GM21423 (cell line): ENCODE data around the gene SH3RF2.

Experiments
- ATAC-seq: cut with Tn5 transposase; IDR thresholded peaks from one replicate; pipeline ENCODE4 v1.9.1; 2021; ENCODE audit warnings: mild to moderate bottlenecking, moderate library complexity; ENCODE audit not compliant: unreplicated experiment

SH3RF2 gene

GRCh38 chr5:146040527-146040926, 104.1 kb downstream of the SH3RF2 start:
- no peak for ATAC-seq

GRCh38 chr5:146041180-146041789, 104.9 kb downstream of the SH3RF2 start:
- peak; percentile 65 for ATAC-seq

- ATAC-seq: no peak
These were observed 106.4 kb downstream of the SH3RF2 start for GRCh38 chr5:146042628-146043279.

- ATAC-seq: no peak
These were observed 107.3 kb downstream of the SH3RF2 start for GRCh38 chr5:146043722-146044121.

- no peak for ATAC-seq
These were observed 111.0 kb downstream of the SH3RF2 start for GRCh38 chr5:146047396-146047795.

GRCh38 chr5:146048994-146049703, 112.8 kb downstream of the SH3RF2 start:
- no peak for ATAC-seq

- ATAC-seq: no peak
These were observed 113.3 kb downstream of the SH3RF2 start for GRCh38 chr5:146049704-146050026.

- ATAC-seq: no peak
These were observed 113.7 kb downstream of the SH3RF2 start for GRCh38 chr5:146050086-146050485.

GRCh38 chr5:146051678-146052077, 115.3 kb downstream of the SH3RF2 start:
- no peak for ATAC-seq

- ATAC-seq: no peak
These were observed 116.4 kb downstream of the SH3RF2 start for GRCh38 chr5:146052780-146053179.

- ATAC-seq: no peak
These were observed 119.1 kb downstream of the SH3RF2 start for GRCh38 chr5:146055432-146055831.

GRCh38 chr5:146059460-146060220, 123.3 kb downstream of the SH3RF2 start:
- ATAC-seq: no peak

- no peak for ATAC-seq
These were observed 123.8 kb downstream of the SH3RF2 start for GRCh38 chr5:146060221-146060585.

- no peak for ATAC-seq
These were observed 130.6 kb downstream of the SH3RF2 start for GRCh38 chr5:146066968-146067367.

GRCh38 chr5:146068206-146068605, 131.8 kb downstream of the SH3RF2 start:
- no peak for ATAC-seq

- ATAC-seq: peak; percentile 68
These were observed 132.8 kb downstream of the SH3RF2 start for GRCh38 chr5:146068977-146069779.

GRCh38 chr5:146069780-146070099, 133.4 kb downstream of the SH3RF2 start:
- peak; percentile 48 for ATAC-seq

- no peak for ATAC-seq
These were observed 134.4 kb downstream of the SH3RF2 start for GRCh38 chr5:146070746-146071145.

- no peak for ATAC-seq
These were observed 134.8 kb downstream of the SH3RF2 start for GRCh38 chr5:146071171-146071570.

- no peak for ATAC-seq
These were observed 136.2 kb downstream of the SH3RF2 start for GRCh38 chr5:146072595-146072994.
